ENCODE results near the gene MAP1S. TPM values are rescaled to one million over a fixed set of nuclear protein-coding genes. Genes with fewer than 3 reads are reported as not detected.

Gene MAP1S
- total and polyA plus RNA-seq, 2 donors (not counting 1 experiment from before 2014, with no cell fraction given) = 10.5 to 18.3 TPM

- H3K4me3 ChIP-seq (replicated peaks in 1 of 4; ENCODE audit: control extremely low read depth in 1 of 4, insufficient read depth in 1 of 4, low read depth in 3 of 4, low read length in 4 of 4) = no peak overlapping the region
- H3K4me2 ChIP-seq (ENCODE audit: extremely low read depth, insufficient read depth, low read length) = no peak overlapping the region
- no peaks in the 10 kb centered on the region for H3K9me3 ChIP-seq (ENCODE audit: control insufficient read depth, insufficient read depth, low read depth, low read length)
- no peak overlapping the region for H2AFZ ChIP-seq (ENCODE audit: low read length)
- no peak for TF ChIP-seq EZH2 (IDR thresholded peaks at IDR 0.05; ENCODE audit: low read length, missing control alignments)
- no peak for TF ChIP-seq CTCF (conservative IDR thresholded peaks at IDR 0.05 in 1 of 2, IDR thresholded peaks at IDR 0.05 in 1 of 2; ENCODE audit: low read depth in 1 of 2, low read length in 2 of 2)
- no peaks in the 10 kb centered on the region for H3K27me3 ChIP-seq (ENCODE audit: control insufficient read depth, insufficient read depth, low read length)
- H4K20me1 ChIP-seq (ENCODE audit: control insufficient read depth, extremely low read depth, insufficient read depth, low read length) = no peaks in the 10 kb centered on the region
- H3K27ac ChIP-seq (ENCODE audit: insufficient read depth, low read length) = no peak overlapping the region
- no peaks in the 10 kb centered on the region for H3K4me1 ChIP-seq (ENCODE audit: control insufficient read depth, extremely low read depth, insufficient read depth, low read length)
- H3K9ac ChIP-seq (ENCODE audit: insufficient read depth, low read length) = no peak overlapping the region
- no peaks in the 10 kb centered on the region for H3K36me3 ChIP-seq (ENCODE audit: control insufficient read depth, insufficient read depth, low read length)
- no peaks in the 10 kb centered on the region for H3K79me2 ChIP-seq (ENCODE audit: control insufficient read depth, insufficient read depth, low read length)
- DNase-seq (ENCODE audit: low read depth in 2 of 2) = no peak
Measured at GRCh38 chr19:17752865-17753639, 33.8 kb downstream of the MAP1S start.

GRCh38 chr19:17753976-17754375 lies 34.7 kb downstream of the MAP1S start:
- H4K20me1 ChIP-seq (ENCODE audit: control insufficient read depth, extremely low read depth, insufficient read depth, low read length) = no peaks in the 10 kb centered on the region
- H3K36me3 ChIP-seq (ENCODE audit: control insufficient read depth, insufficient read depth, low read length) = no peaks in the 10 kb centered on the region
- TF ChIP-seq CTCF (conservative IDR thresholded peaks at IDR 0.05 in 1 of 2, IDR thresholded peaks at IDR 0.05 in 1 of 2; ENCODE audit: low read depth in 1 of 2, low read length in 2 of 2) (no peak), EZH2 (IDR thresholded peaks at IDR 0.05; ENCODE audit: low read length, missing control alignments) (no peak)
- no peak overlapping the region for H3K27ac ChIP-seq (ENCODE audit: insufficient read depth, low read length)
- no peaks in the 10 kb centered on the region for H3K9me3 ChIP-seq (ENCODE audit: control insufficient read depth, insufficient read depth, low read depth, low read length)
- H3K4me1 ChIP-seq (ENCODE audit: control insufficient read depth, extremely low read depth, insufficient read depth, low read length) = no peaks in the 10 kb centered on the region
- H3K4me3 ChIP-seq (replicated peaks in 1 of 4; ENCODE audit: control extremely low read depth in 1 of 4, insufficient read depth in 1 of 4, low read depth in 3 of 4, low read length in 4 of 4) = no peak overlapping the region
- no peaks in the 10 kb centered on the region for H3K27me3 ChIP-seq (ENCODE audit: control insufficient read depth, insufficient read depth, low read length)
- H3K9ac ChIP-seq (ENCODE audit: insufficient read depth, low read length) = no peak overlapping the region
- H3K4me2 ChIP-seq (ENCODE audit: extremely low read depth, insufficient read depth, low read length) = no peak overlapping the region
- H3K79me2 ChIP-seq (ENCODE audit: control insufficient read depth, insufficient read depth, low read length) = no peaks in the 10 kb centered on the region
- DNase-seq (ENCODE audit: low read depth in 2 of 2) = no peak
- H2AFZ ChIP-seq (ENCODE audit: low read length) = no peak overlapping the region

GRCh38 chr19:17754634-17755442 lies 35.6 kb downstream of the MAP1S start:
- Histone ChIP-seq H3K27me3 (ENCODE audit: control insufficient read depth, insufficient read depth, low read length) (no peaks in the 10 kb centered on the region), H3K4me2 (ENCODE audit: extremely low read depth, insufficient read depth, low read length) (no peak overlapping the region), H4K20me1 (ENCODE audit: control insufficient read depth, extremely low read depth, insufficient read depth, low read length) (no peaks in the 10 kb centered on the region), H3K9ac (ENCODE audit: insufficient read depth, low read length) (no peak overlapping the region), H3K9me3 (ENCODE audit: control insufficient read depth, insufficient read depth, low read depth, low read length) (no peaks in the 10 kb centered on the region), H3K4me1 (ENCODE audit: control insufficient read depth, extremely low read depth, insufficient read depth, low read length) (no peaks in the 10 kb centered on the region), H3K4me3 (replicated peaks in 1 of 4; ENCODE audit: control extremely low read depth in 1 of 4, insufficient read depth in 1 of 4, low read depth in 3 of 4, low read length in 4 of 4) (no peak overlapping the region), H3K79me2 (ENCODE audit: control insufficient read depth, insufficient read depth, low read length) (no peaks in the 10 kb centered on the region), H2AFZ (ENCODE audit: low read length) (no peak overlapping the region), H3K27ac (ENCODE audit: insufficient read depth, low read length) (no peak overlapping the region), H3K36me3 (ENCODE audit: control insufficient read depth, insufficient read depth, low read length) (no peaks in the 10 kb centered on the region)
- DNase-seq (ENCODE audit: low read depth in 2 of 2) = no peak
- no peak for TF ChIP-seq CTCF (conservative IDR thresholded peaks at IDR 0.05 in 1 of 2, IDR thresholded peaks at IDR 0.05 in 1 of 2; ENCODE audit: low read depth in 1 of 2, low read length in 2 of 2)
- TF ChIP-seq EZH2 (IDR thresholded peaks at IDR 0.05; ENCODE audit: low read length, missing control alignments) = no peak

All from fibroblast of lung (primary cell).